Prostate gland (tissue), 2 donors: ENCODE data around the gene MTMR4.
"Not testable (repeated sequence)": the region's sequence is repeated elsewhere in the genome, so short reads cannot be mapped to it uniquely, and the experiment has no call there.

Experiments used
- POLR2A ChIP-seq: fragments of 450-650 bp; IDR thresholded peaks from one replicate; pipeline ENCODE4 v1.6.1; 2016; ENCODE audit warnings: antibody characterized with exemption, mild to moderate bottlenecking
- TF ChIP-seq, protein P1 (sequence below), 4 experiments: fragments of 200-600 bp in 2 of 4; fragments of 450-650 bp in 2 of 4; sonication (generic) in 2 of 4; IDR thresholded peaks; 1 replicate in 3 of 4; 2 replicates in 1 of 4; pipeline ENCODE4 v1.5.1; 2016 to 2019; ENCODE audit warnings: antibody characterized with exemption in 4 of 4, mild to moderate bottlenecking in 2 of 4, moderate library complexity in 2 of 4

DNA sequence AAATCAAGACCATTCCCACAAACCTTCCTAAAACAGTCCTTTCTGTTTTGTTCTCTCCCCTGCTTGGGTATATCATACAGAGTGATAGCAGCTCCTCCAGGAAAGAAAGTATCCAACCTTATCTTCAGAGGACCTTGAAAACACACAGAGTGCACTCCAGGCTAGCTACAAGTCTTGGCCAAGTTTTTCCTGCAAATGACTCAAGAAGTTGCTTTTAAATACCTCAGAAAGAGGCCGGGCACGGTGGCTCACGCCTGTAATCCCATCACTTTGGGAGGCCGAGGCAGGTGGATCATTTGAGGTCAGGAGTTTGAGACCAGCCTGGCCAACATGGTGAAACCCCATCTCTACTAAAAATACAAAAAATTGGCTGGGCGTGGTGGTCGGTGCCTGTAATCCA, 11.3 kb downstream of the MTMR4 start:
- not testable (repeated sequence) for TF ChIP-seq POLR2A
- TF ChIP-seq, protein P1, sequence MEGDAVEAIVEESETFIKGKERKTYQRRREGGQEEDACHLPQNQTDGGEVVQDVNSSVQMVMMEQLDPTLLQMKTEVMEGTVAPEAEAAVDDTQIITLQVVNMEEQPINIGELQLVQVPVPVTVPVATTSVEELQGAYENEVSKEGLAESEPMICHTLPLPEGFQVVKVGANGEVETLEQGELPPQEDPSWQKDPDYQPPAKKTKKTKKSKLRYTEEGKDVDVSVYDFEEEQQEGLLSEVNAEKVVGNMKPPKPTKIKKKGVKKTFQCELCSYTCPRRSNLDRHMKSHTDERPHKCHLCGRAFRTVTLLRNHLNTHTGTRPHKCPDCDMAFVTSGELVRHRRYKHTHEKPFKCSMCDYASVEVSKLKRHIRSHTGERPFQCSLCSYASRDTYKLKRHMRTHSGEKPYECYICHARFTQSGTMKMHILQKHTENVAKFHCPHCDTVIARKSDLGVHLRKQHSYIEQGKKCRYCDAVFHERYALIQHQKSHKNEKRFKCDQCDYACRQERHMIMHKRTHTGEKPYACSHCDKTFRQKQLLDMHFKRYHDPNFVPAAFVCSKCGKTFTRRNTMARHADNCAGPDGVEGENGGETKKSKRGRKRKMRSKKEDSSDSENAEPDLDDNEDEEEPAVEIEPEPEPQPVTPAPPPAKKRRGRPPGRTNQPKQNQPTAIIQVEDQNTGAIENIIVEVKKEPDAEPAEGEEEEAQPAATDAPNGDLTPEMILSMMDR (IDR thresholded peaks at IDR 0.05), result not testable (repeated sequence)
